ENCODE measurements around the gene BMPR2.

DNA sequence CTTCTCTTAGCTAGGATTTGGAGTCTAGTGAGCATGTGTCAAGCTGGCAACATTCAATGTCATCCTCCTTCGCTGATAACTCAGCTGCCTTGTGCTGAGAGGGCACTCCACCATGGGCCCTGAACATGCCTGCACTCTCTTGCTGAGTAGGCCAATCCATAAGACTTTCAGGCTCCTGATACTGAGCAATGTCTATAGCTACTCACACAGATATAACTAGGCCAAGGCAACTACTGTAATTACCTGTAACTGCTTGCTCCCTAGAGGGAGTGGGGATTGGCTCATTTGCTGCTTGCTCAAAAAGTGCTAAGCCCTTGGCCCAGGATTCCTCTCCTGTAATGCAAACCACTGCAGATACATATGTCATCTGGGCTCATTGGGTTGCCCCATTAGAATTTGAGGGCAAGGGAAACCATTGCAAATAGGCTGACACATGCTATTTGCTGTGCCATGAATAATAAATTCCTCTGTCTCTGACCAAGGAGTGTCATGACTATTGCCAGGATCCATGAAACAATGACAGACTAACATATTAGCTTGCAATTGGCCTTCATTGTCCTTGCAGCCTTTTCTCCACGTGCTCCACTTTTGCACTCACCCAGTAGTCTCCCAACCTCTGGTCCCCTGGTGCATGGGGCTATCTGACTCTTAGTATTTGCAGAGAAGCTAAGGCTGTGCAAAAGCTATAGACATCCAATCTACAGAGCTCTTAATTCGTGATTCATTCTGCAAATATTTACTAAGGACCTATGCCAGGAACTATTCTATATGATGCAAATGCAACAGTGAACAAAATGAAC is 36.9 kb upstream of the BMPR2 start:
- TF ChIP-seq GATA2 (IDR thresholded peaks at IDR 0.05; ENCODE audit: low read depth, low read length) (no peak), GATA3 (IDR thresholded peaks at IDR 0.05; ENCODE audit: low read depth, low read length) (no peak)
